Endodermal cell (in vitro differentiated cells): ENCODE measurements around the gene ADGRL3. TPM values are rescaled to one million over a fixed set of nuclear protein-coding genes. Genes with fewer than 3 reads are reported as not detected.

ENCODE experiments used
- DNase-seq: peaks from one replicate; pipeline ENCODE4 v3.0.0-alpha.2; 2017
- H3K27ac ChIP-seq: 2 replicates; pipeline ENCODE4 v1.5.1; 2013; ENCODE audit warnings: mild to moderate bottlenecking, low read depth, low read length, moderate library complexity
- H3K27me3 ChIP-seq: 2 replicates; pipeline ENCODE4 v1.6.1; 2013; ENCODE audit warnings: mild to moderate bottlenecking, low read length, moderate library complexity; ENCODE audit not compliant: insufficient read depth, control insufficient read depth, poor library complexity, severe bottlenecking
- H3K36me3 ChIP-seq: 2 replicates; pipeline ENCODE4 v1.7.0; 2013; ENCODE audit warnings: mild to moderate bottlenecking, low read length, moderate library complexity; ENCODE audit not compliant: control insufficient read depth, insufficient read depth
- H3K4me1 ChIP-seq: one replicate; pipeline ENCODE4 v1.7.0; 2013; ENCODE audit warnings: low read length; ENCODE audit not compliant: control insufficient read depth, insufficient read depth
- H3K4me3 ChIP-seq: 2 replicates; pipeline ENCODE4 v1.5.1; 2013; ENCODE audit warnings: mild to moderate bottlenecking, low read length, moderate library complexity
- H3K9ac ChIP-seq: 2 replicates; pipeline ENCODE4 v1.6.1; 2013; ENCODE audit warnings: mild to moderate bottlenecking, low read length, moderate library complexity; ENCODE audit not compliant: poor library complexity, severe bottlenecking; ENCODE audit errors: extremely low read depth
- H3K9me3 ChIP-seq: 2 replicates; pipeline ENCODE4 v1.6.1; 2013; ENCODE audit warnings: mild to moderate bottlenecking, low read length, moderate library complexity; ENCODE audit not compliant: control insufficient read depth
- H3K27ac Mint-ChIP-seq: 2 replicates; pipeline ENCODE4 v1.8.0; 2020; ENCODE audit warnings: mixed read lengths
- H3K27me3 Mint-ChIP-seq: 2 replicates; pipeline ENCODE4 v1.8.0; 2021; ENCODE audit warnings: mild to moderate bottlenecking, mixed read lengths; ENCODE audit not compliant: insufficient read depth
- H3K36me3 Mint-ChIP-seq: 2 replicates; pipeline ENCODE4 v1.8.0; 2020; ENCODE audit warnings: low read depth, mixed read lengths
- H3K4me1 Mint-ChIP-seq: 2 replicates; pipeline ENCODE4 v1.8.0; 2020; ENCODE audit warnings: mixed read lengths
- H3K4me3 Mint-ChIP-seq: 2 replicates; pipeline ENCODE4 v1.8.0; 2020; ENCODE audit warnings: mild to moderate bottlenecking, moderate library complexity, mixed read lengths
- H3K9me3 Mint-ChIP-seq: 2 replicates; pipeline ENCODE4 v1.8.0; 2020; ENCODE audit warnings: mild to moderate bottlenecking, mixed read lengths
- CTCF ChIP-seq: fragments of 200-600 bp; sonication (generic); conservative IDR thresholded peaks from 2 replicates; pipeline ENCODE4 v1.5.0; 2021; ENCODE audit warnings: antibody characterized with exemption, mild to moderate bottlenecking
- WGBS, 2 experiments: methylation state at CpG; one replicate each; pipeline versions ENCODE4 v1.1.5 to v1.1.7; 2013; ENCODE audit warnings: missing lambda C conversion rate in 2 of 2, mixed read lengths in 1 of 2; ENCODE audit not compliant: insufficient coverage in 1 of 2, insufficient read length in 1 of 2; 5-methylcytosine and 5-hydroxymethylcytosine counted together
- total RNA-seq, 2 donors: library from RNA; stranded (reverse); fragmentation: NEBNext Ultra II Directional in 1 of 2; extraction: Animal tissue kit (Norgen Biotek cat#: 25700) in 1 of 2; gene quantifications; 2 replicates in 1 of 2; 3 replicates in 1 of 2; pipeline ENCODE4 v1.2.1, GENCODE V29; 2021

The ADGRL3 gene
- total RNA-seq, 2 donors from 2014 or later, result 9.9 to 10.3 TPM

- H3K4me3 Mint-ChIP-seq, result peak overlapping the region; percentile 88
- no peak overlapping the region for H3K27ac Mint-ChIP-seq
- peaks cover 21% of the 10 kb centered on the region for H3K4me1 Mint-ChIP-seq
- no peak for DNase-seq
- H3K4me1 ChIP-seq, result peaks cover 3% of the 10 kb centered on the region
- peaks cover 49% of the 10 kb centered on the region for H3K27me3 Mint-ChIP-seq
- H3K36me3 Mint-ChIP-seq, result no peaks in the 10 kb centered on the region
- peak overlapping the region; percentile 92 for H3K4me3 ChIP-seq
- peak overlapping the region; percentile 15 for H3K9ac ChIP-seq
- no peaks in the 10 kb centered on the region for H3K36me3 ChIP-seq
- WGBS, 2 experiments, result 8 to 20% methylated on average over 3 to 9 of the region's 9 CpGs
- peaks cover 19% of the 10 kb centered on the region for H3K27me3 ChIP-seq
- no peaks in the 10 kb centered on the region for H3K9me3 Mint-ChIP-seq
- H3K27ac ChIP-seq, result peak overlapping the region; percentile 90
- H3K9me3 ChIP-seq, result no peaks in the 10 kb centered on the region
- no peak for TF ChIP-seq CTCF
Observed at GRCh38 chr4:61199873-61200186, 296 bp upstream of the ADGRL3 start.

- Histone ChIP-seq H3K9ac (peak overlapping the region; percentile 76), H3K27ac (peak overlapping the region; percentile 90), H3K27me3 (peaks cover 19% of the 10 kb centered on the region), H3K9me3 (no peaks in the 10 kb centered on the region), H3K36me3 (no peaks in the 10 kb centered on the region), H3K4me3 (peak overlapping the region; percentile 92), H3K4me1 (peaks cover 3% of the 10 kb centered on the region)
- no peak for TF ChIP-seq CTCF
- Mint-ChIP-seq H3K27ac (no peak overlapping the region), H3K27me3 (peaks cover 49% of the 10 kb centered on the region), H3K4me3 (peak overlapping the region; percentile 88), H3K36me3 (no peaks in the 10 kb centered on the region), H3K4me1 (peaks cover 25% of the 10 kb centered on the region), H3K9me3 (no peaks in the 10 kb centered on the region)
- WGBS, 2 experiments, result 0% methylated on average over 4 to 35 of the region's 41 CpGs
- peak; percentile 78 for DNase-seq
Observed at GRCh38 chr4:61200916-61201526, 895 bp downstream of the ADGRL3 start.

GRCh38 chr4:61201561-61201960 lies 1.4 kb downstream of the ADGRL3 start:
- Mint-ChIP-seq H3K27me3 (peaks cover 49% of the 10 kb centered on the region), H3K4me1 (peaks cover 25% of the 10 kb centered on the region), H3K9me3 (no peaks in the 10 kb centered on the region), H3K4me3 (peak overlapping the region; percentile 88), H3K36me3 (no peaks in the 10 kb centered on the region), H3K27ac (no peak overlapping the region)
- peak; percentile 71 for DNase-seq
- Histone ChIP-seq H3K9ac (peak overlapping the region; percentile 76), H3K27me3 (peaks cover 19% of the 10 kb centered on the region), H3K9me3 (no peaks in the 10 kb centered on the region), H3K36me3 (no peaks in the 10 kb centered on the region), H3K4me3 (peak overlapping the region; percentile 92), H3K27ac (no peak overlapping the region), H3K4me1 (peaks cover 3% of the 10 kb centered on the region)
- TF ChIP-seq CTCF, result no peak
- 0% methylated on average over 4 to 28 of the region's 28 CpGs for whole genome bisulfite sequencing, 2 experiments
